IPS-NIHi11 (cell line): ENCODE results near the gene OSBP2.
"Not testable (repeated sequence)": the region's sequence is repeated elsewhere in the genome, so short reads cannot be mapped to it uniquely, and the experiment has no call there.

Source experiments
- DNase-seq: peaks from one replicate; pipeline ENCODE4 v3.0.0; 2012; ENCODE audit warnings: mixed read lengths, low spot score

The OSBP2 gene

DNA sequence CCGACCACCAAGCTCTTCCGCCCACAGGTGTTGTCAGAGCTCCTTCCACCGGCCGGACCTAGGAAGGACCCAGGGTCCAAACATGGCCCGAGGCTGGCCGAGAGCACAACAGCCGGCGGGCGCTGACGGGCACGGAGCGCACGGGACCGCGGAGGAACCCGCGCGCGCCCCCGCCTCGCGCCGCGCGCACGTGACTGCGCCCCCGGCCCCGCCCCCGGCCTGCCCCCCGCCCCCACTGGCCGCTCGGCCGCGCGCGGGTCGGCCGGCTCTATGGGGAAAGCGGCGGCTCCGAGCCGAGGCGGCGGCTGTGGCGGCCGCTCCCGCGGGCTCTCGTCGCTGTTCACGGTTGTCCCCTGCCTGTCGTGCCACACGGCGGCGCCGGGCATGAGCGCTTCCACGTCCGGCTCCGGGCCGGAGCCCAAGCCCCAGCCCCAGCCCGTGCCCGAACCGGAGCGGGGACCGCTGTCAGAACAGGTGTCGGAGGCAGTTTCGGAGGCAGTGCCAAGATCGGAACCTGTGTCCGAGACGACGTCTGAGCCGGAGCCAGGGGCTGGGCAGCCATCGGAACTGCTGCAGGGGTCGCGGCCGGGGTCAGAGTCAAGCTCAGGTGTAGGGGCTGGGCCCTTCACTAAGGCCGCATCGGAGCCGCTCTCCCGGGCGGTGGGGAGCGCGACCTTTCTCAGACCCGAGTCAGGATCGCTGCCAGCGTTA is at the start of gene OSBP2:
TSS of gene OSBP2 (plus strand) at position 235 of the 711 bp plus-strand sequence. CDS start at position 271, 36 bp downstream.
- DNase-seq: peak; percentile 90

DNA sequence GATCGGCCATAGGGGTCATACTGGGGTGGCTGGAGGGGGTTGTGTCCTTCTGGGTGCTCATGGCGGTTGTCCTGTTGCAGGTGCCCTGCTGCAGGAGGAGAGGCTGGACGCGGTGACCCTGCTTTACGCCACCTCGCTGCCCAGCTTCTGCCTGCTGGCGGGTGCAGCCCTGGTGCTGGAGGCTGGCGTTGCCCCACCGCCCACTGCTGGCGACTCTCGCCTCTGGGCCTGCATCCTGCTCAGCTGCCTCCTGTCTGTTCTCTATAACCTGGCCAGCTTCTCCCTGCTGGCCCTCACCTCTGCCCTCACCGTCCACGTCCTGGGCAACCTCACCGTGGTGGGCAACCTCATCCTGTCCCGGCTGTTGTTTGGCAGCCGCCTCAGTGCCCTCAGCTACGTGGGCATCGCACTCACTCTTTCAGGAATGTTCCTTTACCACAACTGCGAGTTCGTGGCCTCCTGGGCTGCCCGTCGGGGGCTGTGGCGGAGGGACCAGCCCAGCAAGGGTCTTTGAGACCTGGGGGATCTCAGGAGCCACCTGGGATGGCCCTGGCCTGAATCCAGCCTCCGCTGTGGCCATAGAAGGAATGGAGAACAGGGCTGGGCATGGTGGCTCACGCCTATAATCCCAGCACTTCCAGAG is 48.0 kb upstream of the OSBP2 start:
- DNase-seq: no peak

DNA sequence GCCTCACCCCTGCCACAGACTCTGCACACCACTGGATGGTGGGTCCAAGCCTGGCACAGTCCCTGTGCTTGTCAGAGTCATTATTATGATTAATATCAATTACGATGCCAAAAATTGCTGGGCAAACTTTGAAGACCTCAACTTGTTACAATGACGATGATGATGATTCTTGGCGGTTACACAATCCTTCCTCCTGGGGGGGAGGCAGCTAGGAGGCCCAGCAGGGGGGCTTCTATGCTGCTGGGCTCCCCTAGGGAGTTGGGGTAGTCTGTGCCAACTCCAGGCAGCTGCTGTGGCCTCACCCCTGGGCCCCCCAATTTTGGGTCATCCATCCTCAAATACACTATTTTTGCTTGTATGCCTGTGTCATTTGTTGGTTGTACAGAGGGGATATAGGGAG is 47.1 kb upstream of the OSBP2 start:
- DNase-seq: no peak

DNA sequence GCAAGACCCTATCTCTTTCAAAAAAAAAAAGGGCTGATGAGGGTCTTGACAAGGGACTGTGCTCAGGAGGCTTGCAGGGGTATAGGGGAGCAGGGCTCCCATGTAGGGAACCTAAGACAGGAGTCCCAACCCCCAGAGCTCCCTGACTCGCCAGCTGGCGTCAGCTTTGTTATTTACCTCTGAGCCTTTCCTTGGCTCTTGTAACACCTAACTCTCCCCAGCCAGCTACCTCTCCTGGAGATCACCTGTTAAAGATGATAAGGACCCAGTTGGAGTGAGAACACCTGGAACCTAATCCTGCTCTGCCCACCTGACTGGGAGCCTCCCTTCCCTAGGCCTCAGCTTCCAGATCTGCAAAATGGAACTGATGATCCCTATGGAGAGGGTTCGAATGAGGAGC is 45.8 kb upstream of the OSBP2 start:
- DNase-seq: no peak

DNA sequence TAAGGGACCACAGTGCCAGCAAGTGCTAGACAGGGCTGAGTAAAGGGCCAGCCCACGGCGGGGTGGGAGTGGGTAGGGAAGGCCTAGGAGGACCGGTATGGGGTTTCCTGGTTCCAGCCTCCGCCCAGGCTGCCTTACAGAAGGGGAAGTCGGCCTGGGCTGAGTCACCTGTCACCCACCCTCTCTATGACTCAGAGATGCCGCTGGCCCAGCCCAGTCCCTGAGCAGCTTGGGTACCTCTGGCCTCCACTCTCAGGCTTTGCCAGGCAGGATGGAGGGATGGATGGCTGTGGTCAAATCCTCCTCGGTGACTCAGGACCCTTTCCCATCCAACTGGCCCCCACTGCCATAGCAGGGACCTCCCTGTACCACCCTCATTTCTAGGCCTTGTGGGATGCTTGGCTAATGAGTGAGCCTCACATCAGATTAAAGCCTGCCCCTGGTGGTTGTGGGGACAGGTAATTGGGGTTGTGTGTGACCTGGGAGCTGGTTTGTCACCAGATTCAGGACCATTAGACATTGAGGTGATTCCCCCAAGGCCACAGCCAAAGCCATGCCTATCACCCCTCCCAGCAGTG is 45.2 kb upstream of the OSBP2 start:
- DNase-seq: peak; percentile 53

- no peak for DNase-seq
These were observed 44.1 kb upstream of the OSBP2 start for GRCh38 chr22:30650508-30651116.

- no peak for DNase-seq
These were observed 41.8 kb upstream of the OSBP2 start for GRCh38 chr22:30652852-30653251.

DNA sequence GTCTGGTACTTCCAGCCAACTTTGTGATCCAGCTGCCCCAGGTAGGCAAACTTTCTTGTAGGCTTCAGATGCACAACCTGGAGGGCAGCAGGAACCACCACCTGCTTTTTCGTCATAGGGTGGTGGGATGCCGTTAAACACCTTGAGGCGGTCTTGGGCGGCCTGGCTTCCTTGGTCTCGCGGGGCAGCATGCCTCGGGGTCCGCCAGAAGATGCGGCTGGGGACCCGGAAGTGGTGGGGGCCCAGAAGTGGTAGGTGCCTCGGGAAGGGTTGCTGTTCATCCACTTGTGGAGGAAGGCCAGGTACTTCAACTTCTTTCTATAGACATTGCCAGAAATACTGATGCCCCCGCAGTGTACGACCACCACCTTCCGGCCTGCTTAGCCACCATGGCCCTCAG is 40.3 kb upstream of the OSBP2 start:
- DNase-seq: no peak

GRCh38 chr22:30655532-30655931 is 39.1 kb upstream of the OSBP2 start:
- DNase-seq: peak; percentile 36

- no peak for DNase-seq
These were observed 32.6 kb upstream of the OSBP2 start for GRCh38 chr22:30662040-30662439.

DNA sequence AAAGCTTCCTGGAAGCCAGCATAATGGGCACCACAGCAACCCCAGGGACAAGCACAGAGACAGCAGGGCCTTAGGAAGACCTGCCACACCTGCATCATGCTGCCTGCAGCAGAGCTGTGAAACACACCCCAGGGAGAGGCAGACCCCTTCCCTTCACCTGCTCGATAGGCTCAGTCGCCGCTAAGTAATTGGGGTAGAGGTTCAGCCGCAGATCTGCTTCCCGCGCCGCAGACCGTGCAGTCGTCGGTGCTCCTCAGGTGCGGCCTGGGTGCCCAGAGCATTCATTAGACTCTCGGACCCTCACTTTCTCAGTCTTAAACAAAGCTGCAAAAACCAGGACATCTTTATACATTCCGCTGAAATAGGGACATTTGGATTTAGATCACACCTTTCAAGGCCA is 29.9 kb upstream of the OSBP2 start:
- DNase-seq: no peak

DNA sequence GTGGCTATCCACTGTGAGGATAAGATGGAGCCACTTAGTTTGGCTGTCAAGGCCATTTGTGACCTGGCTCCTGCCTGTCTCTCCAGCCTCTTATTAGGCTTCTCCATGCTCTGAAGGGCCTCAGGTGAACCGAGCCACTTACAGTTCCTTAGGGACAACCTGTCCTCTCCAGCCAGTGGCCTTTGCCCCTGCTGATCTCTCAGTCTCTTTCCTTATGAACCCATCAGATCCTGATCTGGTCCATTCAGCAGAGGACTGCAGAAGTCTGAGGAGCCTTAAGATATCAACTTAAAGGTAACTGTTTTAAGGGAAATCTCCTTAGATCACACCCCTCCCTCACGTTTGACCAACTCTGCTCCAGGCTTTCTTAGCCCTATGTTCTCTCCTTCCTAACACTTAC is 29.4 kb upstream of the OSBP2 start:
- DNase-seq: no peak

DNA sequence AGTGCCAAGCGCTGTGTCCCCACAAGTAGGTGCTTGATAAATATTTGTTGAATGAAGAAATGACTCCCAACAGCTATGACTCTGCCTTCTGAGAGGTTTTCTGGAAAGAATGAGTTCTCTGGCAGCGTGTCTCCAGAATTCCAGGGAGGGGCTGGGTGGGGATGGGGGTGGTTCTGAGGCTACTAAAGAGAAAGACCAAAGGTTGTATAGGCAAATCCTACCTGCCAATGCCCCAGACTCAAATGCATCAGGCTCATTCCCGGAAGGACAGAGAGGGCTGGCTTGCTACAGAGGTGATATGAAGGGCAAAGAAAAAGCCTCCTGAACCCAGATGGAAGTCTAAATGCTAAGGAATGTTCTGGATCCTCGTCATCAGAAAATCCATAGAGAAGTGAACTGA is 28.9 kb upstream of the OSBP2 start:
- DNase-seq: no peak

- DNase-seq: no peak
These were observed 27.6 kb upstream of the OSBP2 start for GRCh38 chr22:30667107-30667493.

GRCh38 chr22:30667494-30668385 is 26.9 kb upstream of the OSBP2 start, which contains the start of gene DUSP18:
DUSP18 (minus strand) TSS chr22:30667875; CDS start chr22:30664003, 3,872 bp downstream.
- DNase-seq: peak; percentile 100

DNA sequence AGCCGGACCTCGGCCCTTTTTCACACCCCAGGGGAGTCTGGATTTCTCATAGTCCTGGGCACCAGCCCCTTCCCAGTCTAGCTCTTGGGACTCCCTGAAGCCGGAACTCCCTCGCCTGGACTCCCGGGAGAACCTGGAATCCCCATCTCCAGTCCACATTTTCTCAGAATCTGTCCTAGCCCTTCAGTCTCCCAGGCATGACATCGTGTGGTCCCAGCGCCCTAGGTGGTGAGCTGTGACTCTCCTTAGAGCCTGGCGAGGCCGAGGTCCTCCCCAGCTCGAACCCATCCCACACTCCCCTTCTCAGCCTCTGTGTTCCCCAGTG is 26.3 kb upstream of the OSBP2 start:
- DNase-seq: peak; percentile 46

DNA sequence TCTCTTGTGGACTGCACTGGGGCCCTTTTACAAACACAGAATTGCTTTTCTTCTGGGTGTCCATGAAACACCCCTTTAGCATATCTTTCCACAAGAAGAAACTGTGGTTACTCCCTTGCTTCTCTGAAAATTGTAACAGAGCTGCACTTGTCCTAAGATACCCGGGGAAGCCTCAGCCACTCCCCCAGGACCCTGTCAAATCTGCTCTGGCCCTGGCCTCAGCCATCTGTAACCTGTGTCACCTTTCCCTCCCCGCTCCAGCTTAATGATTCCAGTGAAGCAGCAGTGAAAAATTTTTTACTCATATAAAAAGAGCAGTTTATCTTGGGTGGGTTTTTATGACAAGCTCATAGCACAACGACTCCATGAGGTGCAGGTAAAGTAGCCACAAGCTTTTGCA is 23.6 kb upstream of the OSBP2 start:
- DNase-seq: no peak

- no peak for DNase-seq
These were observed 21.5 kb upstream of the OSBP2 start for GRCh38 chr22:30673136-30673535.

DNA sequence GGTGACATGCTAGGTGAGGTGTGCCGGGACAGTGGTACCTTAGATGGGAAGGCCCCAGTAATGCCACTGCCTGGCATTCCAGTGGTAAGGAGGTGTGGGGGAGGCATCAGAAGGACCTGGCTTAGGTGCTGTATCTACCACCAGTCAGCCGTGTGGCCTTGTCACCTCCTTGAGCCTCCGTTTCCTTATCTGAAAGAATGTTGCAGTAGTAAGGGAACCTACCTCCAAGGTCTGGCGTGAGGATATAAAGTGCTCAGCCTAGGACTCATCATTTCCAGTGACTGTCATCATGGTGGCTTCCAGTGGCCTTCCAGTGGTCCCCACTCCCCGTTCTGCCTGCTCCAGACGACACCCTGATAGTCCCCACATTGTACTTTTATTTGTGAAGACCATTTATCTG is 20.2 kb upstream of the OSBP2 start:
- DNase-seq: no peak

DNA sequence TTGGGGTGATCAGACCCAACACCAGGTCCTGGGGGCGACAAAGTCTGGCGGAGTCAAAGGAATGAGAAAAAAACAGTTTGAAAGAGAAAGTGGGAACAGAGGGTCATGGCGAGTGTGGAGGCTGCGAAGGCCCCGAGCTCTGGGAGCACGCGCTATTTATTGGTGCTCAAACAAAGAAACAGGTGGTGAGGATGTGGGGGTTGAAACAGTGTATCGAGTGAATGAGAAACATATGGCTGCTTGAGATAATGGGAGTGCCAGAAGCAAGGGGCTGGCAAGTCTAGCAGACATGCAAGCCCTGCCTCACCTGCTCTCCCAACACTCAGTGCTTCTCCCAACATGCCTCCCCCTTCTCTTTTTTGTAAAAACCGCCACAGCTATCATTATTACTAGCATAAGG is 19.2 kb upstream of the OSBP2 start:
- no peak for DNase-seq

- DNase-seq: not testable (repeated sequence)
These were observed 18.1 kb upstream of the OSBP2 start for GRCh38 chr22:30676565-30676964.
